Muscle layer of duodenum (tissue), 2 donors: ENCODE results near the gene TARS2.

Experiments used
- H3K27ac ChIP-seq: one replicate; pipeline ENCODE4 v1.7.0; 2013; ENCODE audit warnings: mild to moderate bottlenecking, low read length
- H3K27me3 ChIP-seq: one replicate; pipeline ENCODE4 v1.7.0; 2013; ENCODE audit warnings: low read depth, mild to moderate bottlenecking, control low read depth, low read length
- H3K36me3 ChIP-seq, 2 donors: one replicate each; pipeline ENCODE4 v1.7.0; 2013; ENCODE audit warnings: low read length in 2 of 2, control low read depth in 1 of 2, mild to moderate bottlenecking in 1 of 2; ENCODE audit not compliant: insufficient read depth in 2 of 2, control insufficient read depth in 1 of 2
- H3K4me1 ChIP-seq, 2 donors: one replicate each; pipeline ENCODE4 v1.7.0; 2013; ENCODE audit warnings: low read length in 2 of 2, mild to moderate bottlenecking in 2 of 2, control low read depth in 1 of 2, moderate library complexity in 1 of 2; ENCODE audit not compliant: insufficient read depth in 2 of 2, control insufficient read depth in 1 of 2
- H3K4me3 ChIP-seq, 2 donors: one replicate each; pipeline ENCODE4 v1.7.0; 2013; ENCODE audit warnings: low read length in 2 of 2, low read depth in 1 of 2, mild to moderate bottlenecking in 1 of 2
- H3K9me3 ChIP-seq, 2 donors: one replicate each; pipeline ENCODE4 v1.7.0; 2013; ENCODE audit warnings: low read length in 2 of 2, control low read depth in 1 of 2, mild to moderate bottlenecking in 1 of 2; ENCODE audit not compliant: control insufficient read depth in 1 of 2
- donor health status: healthy.

Gene TARS2

GRCh38 chr1:150486966-150487762 lies at the start of gene TARS2:
Gene TARS2, plus strand, starts transcription at chr1:150487419. Its CDS starts 32 bp downstream, at chr1:150487451.
- Histone ChIP-seq H3K27ac (peak within 1 kb of the TSS; percentile 77), H3K4me3 (peak within 1 kb of the TSS; percentile 90 to 99), H3K9me3 (no peaks in the 10 kb centered on the region), H3K36me3 (peaks cover 15 to 20% of the 10 kb centered on the region in 2 donors), H3K4me1 (peaks cover 6 to 8% of the 10 kb centered on the region in 2 donors), H3K27me3 (no peaks in the 10 kb centered on the region)

GRCh38 chr1:150441121-150441520 lies 46.1 kb upstream of the TARS2 start:
- H3K27me3 ChIP-seq, result no peaks in the 10 kb centered on the region
- H3K36me3 ChIP-seq, result peaks cover 16 to 41% of the 10 kb centered on the region in 2 donors
- H3K4me1 ChIP-seq, result no peaks in the 10 kb centered on the region
- no peaks in the 10 kb centered on the region for H3K9me3 ChIP-seq
- no peak overlapping the region for H3K27ac ChIP-seq
- H3K4me3 ChIP-seq, result no peak overlapping the region

GRCh38 chr1:150444232-150444631 lies 43.0 kb upstream of the TARS2 start:
- no peaks in the 10 kb centered on the region for H3K27me3 ChIP-seq
- no peaks in the 10 kb centered on the region for H3K4me1 ChIP-seq
- no peaks in the 10 kb centered on the region for H3K9me3 ChIP-seq
- H3K36me3 ChIP-seq, result peaks cover 31 to 58% of the 10 kb centered on the region in 2 donors
- no peak overlapping the region for H3K27ac ChIP-seq
- H3K4me3 ChIP-seq, result no peak overlapping the region

- no peaks in the 10 kb centered on the region for H3K9me3 ChIP-seq
- peaks cover 17 to 31% of the 10 kb centered on the region in 2 donors for H3K36me3 ChIP-seq
- no peak overlapping the region for H3K4me3 ChIP-seq
- H3K27ac ChIP-seq, result no peak overlapping the region
- no peaks in the 10 kb centered on the region for H3K27me3 ChIP-seq
- no peaks in the 10 kb centered on the region for H3K4me1 ChIP-seq
Measured at GRCh38 chr1:150456146-150456647, 31.0 kb upstream of the TARS2 start.

GRCh38 chr1:150464422-150464826 lies 22.8 kb upstream of the TARS2 start:
- no peaks in the 10 kb centered on the region for H3K9me3 ChIP-seq
- H3K27ac ChIP-seq, result no peak overlapping the region
- H3K4me1 ChIP-seq, result no peaks in the 10 kb centered on the region
- peaks cover 17 to 28% of the 10 kb centered on the region in 2 donors for H3K36me3 ChIP-seq
- no peak overlapping the region for H3K4me3 ChIP-seq
- no peaks in the 10 kb centered on the region for H3K27me3 ChIP-seq

- Histone ChIP-seq H3K4me1 (no peaks in the 10 kb centered on the region), H3K27me3 (no peaks in the 10 kb centered on the region), H3K4me3 (no peak overlapping the region), H3K27ac (no peak overlapping the region), H3K36me3 (peaks cover 30 to 34% of the 10 kb centered on the region in 2 donors), H3K9me3 (no peaks in the 10 kb centered on the region)
Measured at GRCh38 chr1:150466964-150467363, 20.3 kb upstream of the TARS2 start.

GRCh38 chr1:150469291-150469690 lies 17.9 kb upstream of the TARS2 start:
- H3K36me3 ChIP-seq, result peaks cover 37 to 41% of the 10 kb centered on the region in 2 donors

GRCh38 chr1:150472601-150473200 lies 14.5 kb upstream of the TARS2 start:
- peaks cover 26 to 31% of the 10 kb centered on the region in 2 donors for H3K36me3 ChIP-seq

More at GRCh38 chr1:150469291-150469690, 17.9 kb upstream of the TARS2 start:
- Histone ChIP-seq H3K27me3 (no peaks in the 10 kb centered on the region), H3K27ac (no peak overlapping the region), H3K9me3 (no peaks in the 10 kb centered on the region), H3K4me1 (no peaks in the 10 kb centered on the region), H3K4me3 (no peak overlapping the region)

GRCh38 chr1:150473659-150474058 lies 13.6 kb upstream of the TARS2 start:
- Histone ChIP-seq H3K36me3 (peaks cover 26 to 31% of the 10 kb centered on the region in 2 donors), H3K9me3 (no peaks in the 10 kb centered on the region), H3K27ac (no peak overlapping the region), H3K27me3 (no peaks in the 10 kb centered on the region), H3K4me3 (no peak overlapping the region), H3K4me1 (peaks cover 0 to 5% of the 10 kb centered on the region in 2 donors)

More at GRCh38 chr1:150472601-150473200, 14.5 kb upstream of the TARS2 start:
- Histone ChIP-seq H3K27me3 (no peaks in the 10 kb centered on the region), H3K9me3 (no peaks in the 10 kb centered on the region), H3K27ac (no peak overlapping the region), H3K4me3 (no peak overlapping the region), H3K4me1 (peaks cover 0 to 5% of the 10 kb centered on the region in 2 donors)

- no peaks in the 10 kb centered on the region for H3K9me3 ChIP-seq
- no peak overlapping the region for H3K4me3 ChIP-seq
- H3K4me1 ChIP-seq, result peaks cover 0 to 5% of the 10 kb centered on the region in 2 donors
- H3K27me3 ChIP-seq, result no peaks in the 10 kb centered on the region
- peaks cover 22 to 31% of the 10 kb centered on the region in 2 donors for H3K36me3 ChIP-seq
- H3K27ac ChIP-seq, result no peak overlapping the region
Measured at GRCh38 chr1:150474869-150475268, 12.3 kb upstream of the TARS2 start.

- no peaks in the 10 kb centered on the region for H3K9me3 ChIP-seq
- no peak overlapping the region for H3K27ac ChIP-seq
- H3K27me3 ChIP-seq, result no peaks in the 10 kb centered on the region
- peaks cover 5 to 14% of the 10 kb centered on the region in 2 donors for H3K36me3 ChIP-seq
- peaks cover 0 to 5% of the 10 kb centered on the region in 2 donors for H3K4me1 ChIP-seq
- H3K4me3 ChIP-seq, result no peak overlapping the region
Measured at GRCh38 chr1:150476754-150477153, 10.5 kb upstream of the TARS2 start.
